GM12878 (cell line): Measurements from ENCODE around the gene CCL4. TPM values are rescaled to one million over a fixed set of nuclear protein-coding genes. Genes with fewer than 3 reads are reported as not detected.

Experiments
- BACH1 ChIP-seq: fragments of 450-650 bp; IDR thresholded peaks from 2 replicates; pipeline ENCODE4 v1.6.1; 2017; ENCODE audit warnings: mild to moderate bottlenecking, borderline replicate concordance
- CEBPB ChIP-seq, 2 experiments: fragments of 150-350 bp in 1 of 2; IDR thresholded peaks; 2 replicates each; pipeline ENCODE4 v1.6.1; 2012 to 2014; ENCODE audit warnings: low read depth in 2 of 2, low read length in 2 of 2, borderline replicate concordance in 1 of 2, inconsistent platforms in 1 of 2
- CHD1 ChIP-seq: IDR thresholded peaks from 2 replicates; pipeline ENCODE4 v1.6.1; 2012; ENCODE audit warnings: low read depth, low read length, improper control_type of control experiment
- CHD2 ChIP-seq: IDR thresholded peaks from 2 replicates; pipeline ENCODE4 v1.6.1; 2011; ENCODE audit warnings: low read depth, low read length, improper control_type of control experiment, borderline replicate concordance
- CHD4 ChIP-seq: fragments of 200-600 bp; sonication (generic); IDR thresholded peaks from 2 replicates; pipeline ENCODE4 v1.6.1; 2016; ENCODE audit warnings: mild to moderate bottlenecking
- ETV6 ChIP-seq, 2 experiments: fragments of 450-650 bp in 1 of 2; IDR thresholded peaks in 1 of 2; conservative IDR thresholded peaks in 1 of 2; 2 replicates each; pipeline ENCODE4 v1.6.1; 2014; ENCODE audit warnings: antibody characterized with exemption in 1 of 2, borderline replicate concordance in 1 of 2, low read depth in 1 of 2, mild to moderate bottlenecking in 1 of 2, moderate library complexity in 1 of 2
- HDGF ChIP-seq: fragments of 450-650 bp; IDR thresholded peaks from 2 replicates; pipeline ENCODE4 v1.6.1; 2016; ENCODE audit warnings: antibody characterized with exemption
- KAT2A ChIP-seq: conservative IDR thresholded peaks from 2 replicates; pipeline ENCODE4 v1.6.1; 2011; ENCODE audit warnings: low read depth, low read length; ENCODE audit not compliant: control insufficient read depth
- KDM1A ChIP-seq: fragments of 200-600 bp; sonication (generic); IDR thresholded peaks from 2 replicates; pipeline ENCODE4 v1.6.1; 2016; ENCODE audit warnings: borderline replicate concordance
- NBN ChIP-seq: fragments of 450-650 bp; IDR thresholded peaks from 2 replicates; pipeline ENCODE4 v1.6.1; 2016
- PAX8 ChIP-seq: fragments of 450-650 bp; IDR thresholded peaks from 2 replicates; pipeline ENCODE4 v1.6.1; 2017; ENCODE audit warnings: mild to moderate bottlenecking, moderate library complexity
- PKNOX1 ChIP-seq: fragments of 450-650 bp; IDR thresholded peaks from 2 replicates; pipeline ENCODE4 v1.6.1; 2016; ENCODE audit warnings: mild to moderate bottlenecking
- POLR2AphosphoS2 ChIP-seq: IDR thresholded peaks from 2 replicates; pipeline ENCODE4 v1.6.1; 2011; ENCODE audit warnings: low read depth, mild to moderate bottlenecking, low read length, improper control_type of control experiment, moderate library complexity
- RAD21 ChIP-seq: IDR thresholded peaks from 2 replicates; pipeline ENCODE4 v1.6.1; 2011; ENCODE audit warnings: mild to moderate bottlenecking, low read depth, low read length, moderate library complexity; ENCODE audit not compliant: insufficient read depth
- RAD51 ChIP-seq: fragments of 450-650 bp; IDR thresholded peaks from 2 replicates; pipeline ENCODE4 v1.6.1; 2016; ENCODE audit warnings: moderate library complexity, mild to moderate bottlenecking, inconsistent platforms
- RELA ChIP-seq: fragments of 450-650 bp; IDR thresholded peaks from 2 replicates; pipeline ENCODE4 v1.8.0; 2014; ENCODE audit warnings: borderline replicate concordance; ENCODE audit not compliant: partially characterized antibody
- RUNX3 ChIP-seq: IDR thresholded peaks from 2 replicates; pipeline ENCODE4 v1.6.1; 2012; ENCODE audit warnings: low read length, inconsistent platforms
- SKIL ChIP-seq: fragments of 450-650 bp; IDR thresholded peaks from 2 replicates; pipeline ENCODE4 v1.6.1; 2017; ENCODE audit warnings: mild to moderate bottlenecking, low read depth, inconsistent platforms; ENCODE audit not compliant: poor library complexity, severe bottlenecking
- WRNIP1 ChIP-seq: IDR thresholded peaks from 2 replicates; pipeline ENCODE4 v1.6.1; 2011; ENCODE audit warnings: low read depth, low read length, improper control_type of control experiment, borderline replicate concordance
- YY1 ChIP-seq: IDR thresholded peaks from 2 replicates; pipeline ENCODE4 v1.6.1; 2011; ENCODE audit warnings: low read depth, mild to moderate bottlenecking, low read length
- ZBED1 ChIP-seq: IDR thresholded peaks from 2 replicates; pipeline ENCODE4 v1.6.1; 2016; ENCODE audit warnings: borderline replicate concordance
- ZNF622 ChIP-seq: fragments of 450-650 bp; IDR thresholded peaks from 2 replicates; pipeline ENCODE4 v1.6.1; 2017; ENCODE audit warnings: mild to moderate bottlenecking, inconsistent platforms
- ZNF687 ChIP-seq: fragments of 450-650 bp; IDR thresholded peaks from 2 replicates; pipeline ENCODE4 v1.6.1; 2017; ENCODE audit warnings: mild to moderate bottlenecking, moderate library complexity
- ZSCAN29 ChIP-seq: fragments of 450-650 bp; IDR thresholded peaks from 2 replicates; pipeline ENCODE4 v1.6.1; 2017; ENCODE audit warnings: mild to moderate bottlenecking, moderate library complexity
- polyA plus RNA-seq, 11 experiments: library from polyadenylated mRNA; depleted of rRNA in 4 of 11; unstranded in 6 of 11; stranded (reverse) in 5 of 11; fragments of >200 nt; fragmentation: Nextera tagmentation in 4 of 11; fragmentation: Illumina TruSeq in 1 of 11; extraction: Ambion mirVana in 4 of 11; extraction: Trizol in 1 of 11; gene quantifications; 1 replicate in 1 of 11; 2 replicates in 10 of 11; pipeline versions ENCODE4 v1.2.1 to v1.2.3, GENCODE V29; 2011 to 2016; ENCODE audit warnings: inconsistent platforms in 2 of 11, missing spikeins in 2 of 11, low read depth in 1 of 11
- total RNA-seq, 4 experiments: library from RNA; depleted of rRNA in 3 of 4; stranded (reverse); fragments of >200 nt in 3 of 4; fragmentation: Illumina TruSeq in 1 of 4; extraction: Trizol in 1 of 4; gene quantifications; 2 replicates each; pipeline versions ENCODE4 v1.2.1 to v1.2.3, GENCODE V29; 2013 to 2021

The CCL4 gene
- total and polyA plus RNA-seq, 10 of the 15 experiments (the other 5 are each of a cell fraction or from before 2014, with no cell fraction given) = 18.7 to 741 (median 79.4) TPM

- TF ChIP-seq SKIL (peak; percentile 97), ZNF687 (peak; percentile 41; the same call in 1 of the 2 replicates), RUNX3 (peak; percentile 92), HDGF (no peak), PKNOX1 (peak; percentile 64), CEBPB (IDR thresholded peaks at IDR 0.05; ENCODE audit: borderline replicate concordance in 1 of 2, low read depth in 2 of 2, low read length in 2 of 2) (peak; percentile 95 to 100), BACH1 (peak; percentile 29), RELA (peak; percentile 85), KAT2A (no peak), RAD51 (peak; percentile 91), KDM1A (no peak), CHD2 (peak; percentile 89), CHD4 (no peak), POLR2AphosphoS2 (peak; percentile 94; the same call in 1 of the 2 replicates), WRNIP1 (no peak), ZBED1 (peak; percentile 99), NBN (peak; percentile 98), RAD21 (no peak), ETV6 (conservative IDR thresholded peaks at IDR 0.05 in 1 of 2, IDR thresholded peaks at IDR 0.05 in 1 of 2; ENCODE audit: borderline replicate concordance in 1 of 2, low read depth in 1 of 2) (peak in 1 of 2 experiments; percentile 94; a peak in 2 of 4 replicates), CHD1 (no peak), ZSCAN29 (no peak), YY1 (peak; percentile 47; the same call in 1 of the 2 replicates), ZNF622 (no peak), PAX8 (no peak)
These were observed 13.5 kb upstream of the CCL4 start, which contains the start of gene CCL3 (continued) for GRCh38 chr17:36089888-36090836.
